HEK293 (cell line): Measurements from ENCODE around the gene IRX2.

Source experiments
- CTCF ChIA-PET: fragments of 350-600 bp; formaldehyde crosslinking; extraction: SDS; loops from one replicate; lab custom pipeline; 2021; ENCODE audit warnings: antibody characterized with exemption; lab: Yijun Ruan, JAX
- POLR2A ChIA-PET: fragments of 300-600 bp; formaldehyde crosslinking; extraction: SDS; loops from one replicate; lab custom pipeline; 2020; ENCODE audit warnings: antibody characterized with exemption, inconsistent platforms; lab: Yijun Ruan, JAX
- H3K27ac ChIP-seq: fragments of 200-500 bp; sonication (Bioruptor generic); 2 replicates; pipeline ENCODE4 v1.5.1; 2014; ENCODE audit warnings: low read depth, low read length, control low read depth, inconsistent platforms; ENCODE audit errors: extremely low read depth
- H3K36me3 ChIP-seq, 2 experiments: fragments of 200-500 bp in 1 of 2; sonication (Bioruptor generic) in 1 of 2; 1 replicate in 1 of 2; 2 replicates in 1 of 2; pipeline ENCODE4 v1.5.1; 2014 to 2017; ENCODE audit warnings: inconsistent platforms in 2 of 2, low read length in 2 of 2; ENCODE audit not compliant: control insufficient read depth in 2 of 2, insufficient read depth in 1 of 2
- H3K4me1 ChIP-seq: fragments of 200-500 bp; sonication (Bioruptor generic); 2 replicates; pipeline ENCODE4 v1.5.1; 2014; ENCODE audit warnings: mild to moderate bottlenecking, low read length, inconsistent platforms; ENCODE audit not compliant: control insufficient read depth, insufficient read depth
- H3K4me3 ChIP-seq: 2 replicates; pipeline ENCODE4 v1.5.1; 2011; ENCODE audit warnings: low read depth, mild to moderate bottlenecking, control low read depth, low read length, moderate library complexity
- H3K9me3 ChIP-seq: fragments of 200-500 bp; sonication (Bioruptor generic); 2 replicates; pipeline ENCODE4 v1.5.1; 2014; ENCODE audit warnings: low read depth, low read length, inconsistent platforms; ENCODE audit not compliant: control insufficient read depth, insufficient read depth
- ATF2 ChIP-seq: fragments of 450-650 bp; formaldehyde crosslinking; IDR thresholded peaks from 2 replicates; pipeline ENCODE4 v1.5.1; 2016; ENCODE audit warnings: missing biosample characterization, missing genetic modification characterization, low read depth
- CTCF ChIP-seq: fragments of 450-650 bp; formaldehyde crosslinking; IDR thresholded peaks from 2 replicates; pipeline ENCODE4 v1.5.1; 2016; ENCODE audit warnings: missing biosample characterization, missing genetic modification characterization
- INSM2 ChIP-seq: fragments of 450-650 bp; formaldehyde crosslinking; IDR thresholded peaks from 2 replicates; pipeline ENCODE4 v1.5.1; 2016; ENCODE audit warnings: missing biosample characterization, missing genetic modification characterization
- KLF1 ChIP-seq: fragments of 450-650 bp; formaldehyde crosslinking; IDR thresholded peaks from 2 replicates; pipeline ENCODE4 v1.5.1; 2016; ENCODE audit warnings: missing biosample characterization, missing genetic modification characterization
- MYNN ChIP-seq: fragments of 450-650 bp; formaldehyde crosslinking; IDR thresholded peaks from 2 replicates; pipeline ENCODE4 v1.5.1; 2016; ENCODE audit warnings: missing biosample characterization, missing genetic modification characterization, borderline replicate concordance
- MZF1 ChIP-seq: fragments of 450-650 bp; formaldehyde crosslinking; IDR thresholded peaks from 2 replicates; pipeline ENCODE4 v1.5.1; 2017; ENCODE audit warnings: missing biosample characterization, missing genetic modification characterization, borderline replicate concordance
- WT1 ChIP-seq: fragments of 450-650 bp; formaldehyde crosslinking; IDR thresholded peaks from 2 replicates; pipeline ENCODE4 v1.5.1; 2016; ENCODE audit warnings: missing biosample characterization, missing genetic modification characterization
- ZBTB8A ChIP-seq: fragments of 450-650 bp; formaldehyde crosslinking; IDR thresholded peaks from 2 replicates; pipeline ENCODE4 v1.5.1; 2016; ENCODE audit warnings: missing biosample characterization, missing genetic modification characterization
- ZNF10 ChIP-seq: fragments of 450-650 bp; formaldehyde crosslinking; IDR thresholded peaks from 2 replicates; pipeline ENCODE4 v1.5.1; 2017; ENCODE audit warnings: missing biosample characterization, missing genetic modification characterization
- ZNF169 ChIP-seq: fragments of 450-650 bp; formaldehyde crosslinking; IDR thresholded peaks from 2 replicates; pipeline ENCODE4 v1.5.1; 2016; ENCODE audit warnings: missing biosample characterization, missing genetic modification characterization
- ZNF211 ChIP-seq: fragments of 450-650 bp; formaldehyde crosslinking; IDR thresholded peaks from 2 replicates; pipeline ENCODE4 v1.5.1; 2016; ENCODE audit warnings: low read depth, missing biosample characterization, missing genetic modification characterization
- ZNF350 ChIP-seq: fragments of 450-650 bp; formaldehyde crosslinking; IDR thresholded peaks from 2 replicates; pipeline ENCODE4 v1.5.0; 2017; ENCODE audit warnings: missing biosample characterization, mild to moderate bottlenecking, missing genetic modification characterization
- ZNF449 ChIP-seq: fragments of 450-650 bp; formaldehyde crosslinking; IDR thresholded peaks from 2 replicates; pipeline ENCODE4 v1.5.1; 2017; ENCODE audit warnings: missing biosample characterization, mild to moderate bottlenecking, missing genetic modification characterization, moderate library complexity
- ZNF513 ChIP-seq: fragments of 450-650 bp; IDR thresholded peaks from 2 replicates; pipeline ENCODE4 v1.5.1; 2018; ENCODE audit warnings: missing biosample characterization, missing genetic modification characterization
- ZNF514 ChIP-seq: fragments of 450-650 bp; formaldehyde crosslinking; IDR thresholded peaks from 2 replicates; pipeline ENCODE4 v1.5.1; 2016; ENCODE audit warnings: missing biosample characterization, missing genetic modification characterization
- ZNF549 ChIP-seq: fragments of 450-650 bp; IDR thresholded peaks from 2 replicates; pipeline ENCODE4 v1.5.1; 2018; ENCODE audit warnings: missing biosample characterization, missing genetic modification characterization, mild to moderate bottlenecking, inconsistent platforms, moderate library complexity
- ZNF645 ChIP-seq: fragments of 450-650 bp; formaldehyde crosslinking; IDR thresholded peaks from 2 replicates; pipeline ENCODE4; 2016; ENCODE audit warnings: missing biosample characterization, missing genetic modification characterization
- ZNF704 ChIP-seq: fragments of 450-650 bp; formaldehyde crosslinking; IDR thresholded peaks from 2 replicates; pipeline ENCODE4 v1.5.1; 2016; ENCODE audit warnings: missing biosample characterization, missing genetic modification characterization
- ZSCAN5A ChIP-seq: fragments of 450-650 bp; formaldehyde crosslinking; IDR thresholded peaks from 2 replicates; pipeline ENCODE4 v1.5.1; 2016; ENCODE audit warnings: missing biosample characterization, missing genetic modification characterization
- ZXDB ChIP-seq: fragments of 450-650 bp; formaldehyde crosslinking; IDR thresholded peaks from 2 replicates; pipeline ENCODE4 v1.5.1; 2016; ENCODE audit warnings: missing biosample characterization, missing genetic modification characterization

The IRX2 gene

GRCh38 chr5:2704111-2704510, 47.4 kb downstream of the IRX2 start (continued):
- TF ChIP-seq WT1: no peak
- no peak for TF ChIP-seq ZNF549 (tag by site-specific recombination)
- TF ChIP-seq ZBTB8A (tag by site-specific recombination): no peak

GRCh38 chr5:2703615-2704014, 47.9 kb downstream of the IRX2 start:
- no peaks in the 10 kb centered on the region for H3K9me3 ChIP-seq
- no peaks in the 10 kb centered on the region for H3K36me3 ChIP-seq
- POLR2A ChIA-PET: no interaction called here
- H3K4me1 ChIP-seq: no peaks in the 10 kb centered on the region
- CTCF ChIA-PET: no interaction called here
- H3K4me3 ChIP-seq: no peak overlapping the region
- TF ChIP-seq ZNF169 (tag by site-specific recombination): no peak
- TF ChIP-seq ATF2 (tag by site-specific recombination): no peak
- no peak for TF ChIP-seq ZNF350 (tag by site-specific recombination)
- no peak for TF ChIP-seq ZXDB (tag by site-specific recombination)
- no peak for TF ChIP-seq ZNF513 (tag by site-specific recombination)
- TF ChIP-seq ZNF645 (tag by site-specific recombination): no peak
- TF ChIP-seq KLF1: no peak
- TF ChIP-seq CTCF: no peak
- TF ChIP-seq ZSCAN5A (tag by site-specific recombination): no peak
- no peak for TF ChIP-seq ZNF10 (tag by site-specific recombination)
- no peak for TF ChIP-seq ZNF704 (tag by site-specific recombination)
- no peak for TF ChIP-seq MZF1 (tag by site-specific recombination)
- TF ChIP-seq ZNF211 (tag by site-specific recombination): no peak
- no peak for TF ChIP-seq INSM2
- TF ChIP-seq MYNN: no peak
- no peak for TF ChIP-seq WT1
- TF ChIP-seq ZNF449 (tag by site-specific recombination): no peak
- no peak for TF ChIP-seq ZNF514 (tag by site-specific recombination)
- no peak overlapping the region for H3K27ac ChIP-seq
